Caco-2 (cell line): ENCODE data around the gene SIGMAR1. TPM values are rescaled to one million over a fixed set of nuclear protein-coding genes. Genes with fewer than 3 reads are reported as not detected.
"Not testable (repeated sequence)": the region's sequence is repeated elsewhere in the genome, so short reads cannot be mapped to it uniquely, and the experiment has no call there.

Source experiments
- BruUV-seq: library from RNA; stranded (reverse); fragments of 400-500 nt; replicated peaks from 2 replicates; lab custom pipeline; 2021; lab: Mats Ljungman, UMichigan
- CTCF ChIA-PET: fragments of 300-600 bp; sonication (Branson Sonifier 250); formaldehyde crosslinking; loops from one replicate; lab custom pipeline; 2022; ENCODE audit warnings: antibody characterized with exemption; lab: Charles Lee
- POLR2A ChIA-PET: fragments of 300-600 bp; sonication (Branson Sonifier 250); formaldehyde crosslinking; loops from one replicate; lab custom pipeline; 2022; ENCODE audit warnings: antibody characterized with exemption; lab: Charles Lee
- DNase-seq, 2 experiments: peaks; one replicate each; pipeline versions ENCODE4 v3.0.0 to v3.0.0-alpha.2; 2020 to 2022
- H3K27me3 ChIP-seq: replicated peaks from 2 replicates; pipeline ENCODE4 v1.6.0; 2011; ENCODE audit warnings: low read length; ENCODE audit not compliant: control insufficient read depth, insufficient read depth
- H3K36me3 ChIP-seq: 2 replicates; pipeline ENCODE4 v1.5.1; 2011; ENCODE audit warnings: low read length; ENCODE audit not compliant: control insufficient read depth, insufficient read depth
- H3K4me1 ChIP-seq: fragments of 250-450 bp; sonication (Bioruptor Pico); 2 replicates; pipeline ENCODE4 v1.5.1; 2020; ENCODE audit warnings: mild to moderate bottlenecking
- H3K4me3 ChIP-seq: 2 replicates; pipeline ENCODE4 v1.5.1; 2011; ENCODE audit warnings: low read depth, mild to moderate bottlenecking, control low read depth, low read length
- H3K9me3 ChIP-seq: fragments of 250-450 bp; sonication (Bioruptor Pico); 2 replicates; pipeline ENCODE4 v1.5.1; 2020; ENCODE audit warnings: mild to moderate bottlenecking, moderate library complexity
- H3K27ac Mint-ChIP-seq: one replicate; pipeline ENCODE4 v1.8.0; 2022; ENCODE audit warnings: mixed read lengths; ENCODE audit not compliant: unreplicated experiment
- H3K27me3 Mint-ChIP-seq: one replicate; pipeline ENCODE4 v1.8.0; 2022; ENCODE audit warnings: mixed read lengths; ENCODE audit not compliant: insufficient read depth, unreplicated experiment
- H3K36me3 Mint-ChIP-seq: one replicate; pipeline ENCODE4 v1.8.0; 2022; ENCODE audit warnings: mild to moderate bottlenecking, mixed read lengths; ENCODE audit not compliant: insufficient read depth, unreplicated experiment
- H3K4me1 Mint-ChIP-seq: one replicate; pipeline ENCODE4 v1.8.0; 2022; ENCODE audit warnings: low read depth, mixed read lengths; ENCODE audit not compliant: unreplicated experiment
- H3K4me3 Mint-ChIP-seq: one replicate; pipeline ENCODE4 v1.8.0; 2022; ENCODE audit warnings: mild to moderate bottlenecking, moderate library complexity, mixed read lengths; ENCODE audit not compliant: unreplicated experiment
- H3K9me3 Mint-ChIP-seq: one replicate; pipeline ENCODE4 v1.8.0; 2022; ENCODE audit warnings: mixed read lengths; ENCODE audit not compliant: unreplicated experiment
- intact Hi-C: fragments of 100-400 bp; cut with micrococcal nuclease; formaldehyde crosslinking; loops from one replicate; pipeline ENCODE4 v1.10.0; 2022; ENCODE audit not compliant: unreplicated experiment
- total RNA-seq: library from RNA; stranded (reverse); gene quantifications from 2 replicates; pipeline ENCODE4 v1.2.3, GENCODE V29; 2022
- TF ChIP-seq, protein P1 (sequence below), 2 experiments: fragments of 200-600 bp in 1 of 2; IDR thresholded peaks; 1 replicate in 1 of 2; 2 replicates in 1 of 2; pipeline versions ENCODE4 v1.5.1 to v1.8.0; 2011 to 2022; ENCODE audit warnings: antibody characterized with exemption in 1 of 2, control low read depth in 1 of 2, inconsistent platforms in 1 of 2, low read depth in 1 of 2, low read length in 1 of 2, mild to moderate bottlenecking in 1 of 2, moderate library complexity in 1 of 2; ENCODE audit not compliant: insufficient read depth in 1 of 2, severe bottlenecking in 1 of 2, unreplicated experiment in 1 of 2

The SIGMAR1 gene
- total RNA-seq, 1 experiment from 2014 or later, result 102 TPM

DNA sequence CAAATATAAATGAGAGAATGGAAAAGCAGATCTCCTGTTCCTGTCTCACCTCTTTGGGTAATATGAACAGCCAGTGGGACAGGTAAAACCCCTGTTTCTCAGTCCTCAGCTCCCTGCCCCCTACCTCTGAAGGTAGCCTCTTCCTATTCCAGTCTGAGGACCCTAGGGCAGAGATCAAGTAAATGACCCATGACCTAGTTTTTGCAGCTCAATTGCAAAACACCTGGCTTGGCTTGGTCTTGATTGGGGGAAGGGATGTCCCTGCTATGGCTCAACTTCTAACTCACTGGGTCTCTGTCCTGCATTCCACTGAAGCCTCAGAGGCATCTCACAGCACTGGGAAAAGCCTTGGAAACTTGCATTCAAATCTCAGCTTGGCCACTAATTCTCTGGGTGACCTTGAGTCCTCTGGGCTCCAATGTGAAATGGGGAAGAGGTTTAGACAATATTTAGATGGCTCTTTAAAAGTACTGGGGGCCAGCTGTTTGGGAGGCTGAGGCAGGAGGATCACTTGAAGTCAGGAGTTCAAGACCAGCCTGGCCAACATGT, 7.3 kb upstream of the SIGMAR1 start:
- H3K27ac Mint-ChIP-seq, result peak overlapping the region; percentile 69
- Histone ChIP-seq H3K36me3 (no peaks in the 10 kb centered on the region), H3K27me3 (no peaks in the 10 kb centered on the region), H3K9me3 (no peaks in the 10 kb centered on the region), H3K4me1 (peaks cover 30% of the 10 kb centered on the region), H3K4me3 (no peak overlapping the region)
- intact Hi-C loops, result loop anchor here (1.0 kb wide), 1 partner anchor 7 kb away; the partner anchor contains the start of gene IL11RA
- no TSS peak for BruUV-seq
- TF ChIP-seq, protein P1, sequence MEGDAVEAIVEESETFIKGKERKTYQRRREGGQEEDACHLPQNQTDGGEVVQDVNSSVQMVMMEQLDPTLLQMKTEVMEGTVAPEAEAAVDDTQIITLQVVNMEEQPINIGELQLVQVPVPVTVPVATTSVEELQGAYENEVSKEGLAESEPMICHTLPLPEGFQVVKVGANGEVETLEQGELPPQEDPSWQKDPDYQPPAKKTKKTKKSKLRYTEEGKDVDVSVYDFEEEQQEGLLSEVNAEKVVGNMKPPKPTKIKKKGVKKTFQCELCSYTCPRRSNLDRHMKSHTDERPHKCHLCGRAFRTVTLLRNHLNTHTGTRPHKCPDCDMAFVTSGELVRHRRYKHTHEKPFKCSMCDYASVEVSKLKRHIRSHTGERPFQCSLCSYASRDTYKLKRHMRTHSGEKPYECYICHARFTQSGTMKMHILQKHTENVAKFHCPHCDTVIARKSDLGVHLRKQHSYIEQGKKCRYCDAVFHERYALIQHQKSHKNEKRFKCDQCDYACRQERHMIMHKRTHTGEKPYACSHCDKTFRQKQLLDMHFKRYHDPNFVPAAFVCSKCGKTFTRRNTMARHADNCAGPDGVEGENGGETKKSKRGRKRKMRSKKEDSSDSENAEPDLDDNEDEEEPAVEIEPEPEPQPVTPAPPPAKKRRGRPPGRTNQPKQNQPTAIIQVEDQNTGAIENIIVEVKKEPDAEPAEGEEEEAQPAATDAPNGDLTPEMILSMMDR (IDR thresholded peaks at IDR 0.05; ENCODE audit: insufficient read depth in 1 of 2, low read depth in 1 of 2, low read length in 1 of 2, severe bottlenecking in 1 of 2, unreplicated experiment in 1 of 2), result no peak
- H3K9me3 Mint-ChIP-seq, result no peaks in the 10 kb centered on the region
- peak; percentile 72 to 81 for DNase-seq
- ChIA-PET POLR2A (interaction anchor here (0.5 kb wide), 1 partner anchor 1001 kb away, joined by 4 read pairs; no protein-coding TSS in a partner anchor), CTCF (interaction anchor here (0.6 to 1.0 kb wide), 4 partner anchors 11 to 58 kb away, joined by 3 to 6 read pairs (median 4); no protein-coding TSS in a partner anchor)
- H3K4me1 Mint-ChIP-seq, result peaks cover 28% of the 10 kb centered on the region
- H3K36me3 Mint-ChIP-seq, result peaks cover 13% of the 10 kb centered on the region
- no peaks in the 10 kb centered on the region for H3K27me3 Mint-ChIP-seq
- peak overlapping the region; percentile 42 for H3K4me3 Mint-ChIP-seq

DNA sequence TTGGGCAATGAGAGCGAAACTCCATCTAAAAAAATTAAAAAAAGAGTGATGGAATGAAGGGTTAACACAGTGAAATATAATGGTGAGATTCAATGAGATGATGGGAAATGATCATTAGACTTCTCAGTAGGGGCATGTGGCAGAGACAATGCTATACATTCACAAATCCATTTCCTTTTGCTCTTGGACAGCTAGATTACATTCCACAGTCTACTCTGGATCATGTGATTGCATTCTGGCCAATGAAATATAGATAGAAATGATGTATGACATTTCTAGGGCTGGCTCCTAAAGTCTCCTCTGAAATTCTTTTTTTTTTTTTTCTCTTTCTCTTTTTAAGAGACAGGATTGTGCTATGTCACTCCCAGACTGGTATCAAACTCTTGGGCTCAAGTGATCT, 5.1 kb upstream of the SIGMAR1 start:
- no peak for DNase-seq
- Histone ChIP-seq H3K36me3 (no peaks in the 10 kb centered on the region), H3K4me1 (peaks cover 28% of the 10 kb centered on the region), H3K9me3 (no peaks in the 10 kb centered on the region), H3K4me3 (no peak overlapping the region), H3K27me3 (no peaks in the 10 kb centered on the region)
- ChIA-PET CTCF (interaction anchor here (1.0 to 1.2 kb wide), 2 partner anchors 9 kb away, joined by 3 to 5 read pairs; partner anchors contain the start of gene IL11RA), POLR2A (no interaction called here)
- no peaks in the 10 kb centered on the region for H3K27me3 Mint-ChIP-seq
- peaks cover 23% of the 10 kb centered on the region for H3K4me1 Mint-ChIP-seq
- intact Hi-C loops, result no loop called here
- peaks cover 6% of the 10 kb centered on the region for H3K36me3 Mint-ChIP-seq
- TF ChIP-seq, protein P1 (IDR thresholded peaks at IDR 0.05; ENCODE audit: insufficient read depth in 1 of 2, low read depth in 1 of 2, low read length in 1 of 2, severe bottlenecking in 1 of 2, unreplicated experiment in 1 of 2), result no peak
- BruUV-seq, result no TSS peak
- H3K27ac Mint-ChIP-seq, result no peak overlapping the region
- H3K9me3 Mint-ChIP-seq, result no peaks in the 10 kb centered on the region
- H3K4me3 Mint-ChIP-seq, result no peak overlapping the region

GRCh38 chr9:34639322-34639721, 1.7 kb upstream of the SIGMAR1 start:
- H3K36me3 Mint-ChIP-seq, DNase-seq, H3K4me1 Mint-ChIP-seq, H3K27me3 ChIP-seq, H3K9me3 Mint-ChIP-seq, H3K36me3 ChIP-seq, POLR2A ChIA-PET, H3K27me3 Mint-ChIP-seq, H3K4me3 Mint-ChIP-seq, BruUV-seq, H3K4me1 ChIP-seq, H3K4me3 ChIP-seq, H3K9me3 ChIP-seq, H3K27ac Mint-ChIP-seq, intact Hi-C loops, CTCF ChIA-PET: not testable (repeated sequence)
